Thymus (tissue), 11 donors: ENCODE measurements around the gene ZNF688. TPM values are rescaled to one million over a fixed set of nuclear protein-coding genes. Genes with fewer than 3 reads are reported as not detected.
A peak's percentile ranks its signal among the peaks of the same experiment; 100 is the strongest.

Source experiments
- DNase-seq, 9 donors: peaks; one replicate each; pipeline ENCODE4 v3.0.0-alpha.2; 2013; ENCODE audit warnings: low spot score in 9 of 9, low read depth in 6 of 9, missing footprints in 1 of 9
- H3K27ac ChIP-seq, 2 donors: one replicate each; pipeline ENCODE4 v1.5.1; 2013; ENCODE audit warnings: control low read depth in 1 of 2, low read depth in 1 of 2, low read length in 1 of 2, mild to moderate bottlenecking in 1 of 2, moderate library complexity in 1 of 2
- H3K27me3 ChIP-seq, 2 donors: one replicate each; pipeline ENCODE4 v1.5.1; 2013; ENCODE audit warnings: low read length in 1 of 2; ENCODE audit not compliant: control insufficient read depth in 2 of 2, insufficient read depth in 1 of 2
- H3K36me3 ChIP-seq, 2 donors: one replicate each; pipeline ENCODE4 v1.5.1; 2013; ENCODE audit warnings: low read length in 1 of 2, mild to moderate bottlenecking in 1 of 2, moderate library complexity in 1 of 2; ENCODE audit not compliant: control insufficient read depth in 2 of 2, insufficient read depth in 2 of 2
- H3K4me1 ChIP-seq, 2 donors: one replicate each; pipeline ENCODE4 v1.5.1; 2013; ENCODE audit warnings: low read length in 2 of 2; ENCODE audit not compliant: control insufficient read depth in 2 of 2, insufficient read depth in 2 of 2
- H3K4me3 ChIP-seq, 2 donors: one replicate each; pipeline ENCODE4 v1.5.1; 2013; ENCODE audit warnings: low read length in 2 of 2, control low read depth in 1 of 2, mild to moderate bottlenecking in 1 of 2
- H3K9me3 ChIP-seq, 2 donors: one replicate each; pipeline ENCODE4 v1.5.1; 2013; ENCODE audit warnings: low read length in 1 of 2, mild to moderate bottlenecking in 1 of 2; ENCODE audit not compliant: control insufficient read depth in 2 of 2, insufficient read depth in 1 of 2
- WGBS: extraction: QIAGEN DNeasy Blood & Tissue Kit; methylation state at CpG from one replicate; pipeline ENCODE4 v1.1.7; 2013; 5-methylcytosine and 5-hydroxymethylcytosine counted together
- polyA plus RNA-seq: library from polyadenylated mRNA; stranded (reverse); fragments of 200-250 nt; gene quantifications from one replicate; pipeline ENCODE4 v1.2.3, GENCODE V29; 2013
- total RNA-seq: library from RNA; stranded (reverse); fragments of 120-200 nt; gene quantifications from one replicate; pipeline ENCODE4 v1.2.4, GENCODE V29; 2013
- donor health status: healthy.

The ZNF688 gene
- total and polyA plus RNA-seq, 2 donors, result 17.5 to 38.1 TPM

DNA sequence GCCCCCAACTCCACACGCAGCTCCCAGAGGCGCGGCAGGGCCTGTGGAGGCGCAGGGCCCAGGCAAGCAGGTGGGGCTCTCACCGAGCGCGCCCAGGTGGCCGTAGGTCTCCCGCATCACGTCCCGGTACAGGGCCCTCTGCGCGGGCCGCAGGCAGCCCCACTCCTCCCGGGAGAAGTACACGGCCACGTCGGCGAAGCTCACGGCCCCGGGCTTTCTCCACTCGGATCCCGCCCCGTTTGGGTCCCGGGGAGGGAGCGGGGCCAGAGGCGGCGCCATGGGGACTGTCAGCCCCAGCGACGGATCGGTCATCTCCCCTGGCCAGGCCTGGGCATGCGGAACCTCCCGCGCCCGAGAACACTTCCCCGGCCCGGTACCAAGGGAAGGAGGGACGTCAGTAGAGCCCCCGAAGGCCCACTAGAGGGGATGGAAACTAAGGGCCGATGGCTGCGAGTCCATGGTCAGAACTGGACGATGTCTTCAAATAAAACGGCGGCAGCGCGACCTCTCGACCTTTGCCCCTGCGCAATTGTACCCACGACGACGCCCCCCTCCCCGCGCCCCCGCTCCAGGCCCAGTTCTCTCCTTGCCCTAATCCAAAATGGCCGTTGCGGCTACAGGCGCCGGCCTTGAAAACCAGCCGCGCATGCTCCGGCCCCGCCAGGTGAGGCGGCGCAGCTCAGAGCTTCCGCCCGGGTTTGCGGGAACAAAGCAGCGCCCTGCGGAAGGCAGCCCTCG is 37.0 kb downstream of the ZNF688 start, which contains the start of gene ZNF747:
ZNF747 (minus strand) TSS at position 491 of the 738 bp plus-strand sequence; CDS start at position 312, 179 bp downstream.
- WGBS, result under 1% methylated on average over 70 of the region's 70 CpGs
- Histone ChIP-seq H3K36me3 (peaks cover 19 to 21% of the 10 kb centered on the region in 2 donors), H3K27ac (peak within 1 kb of the TSS; percentile 95 to 99), H3K27me3 (no peaks in the 10 kb centered on the region), H3K9me3 (peaks cover 0 to 7% of the 10 kb centered on the region in 2 donors), H3K4me3 (peak within 1 kb of the TSS; percentile 90 to 96), H3K4me1 (peaks cover 12 to 31% of the 10 kb centered on the region in 2 donors)
- DNase-seq, result peak; percentile 88 to 98 (median 94)

DNA sequence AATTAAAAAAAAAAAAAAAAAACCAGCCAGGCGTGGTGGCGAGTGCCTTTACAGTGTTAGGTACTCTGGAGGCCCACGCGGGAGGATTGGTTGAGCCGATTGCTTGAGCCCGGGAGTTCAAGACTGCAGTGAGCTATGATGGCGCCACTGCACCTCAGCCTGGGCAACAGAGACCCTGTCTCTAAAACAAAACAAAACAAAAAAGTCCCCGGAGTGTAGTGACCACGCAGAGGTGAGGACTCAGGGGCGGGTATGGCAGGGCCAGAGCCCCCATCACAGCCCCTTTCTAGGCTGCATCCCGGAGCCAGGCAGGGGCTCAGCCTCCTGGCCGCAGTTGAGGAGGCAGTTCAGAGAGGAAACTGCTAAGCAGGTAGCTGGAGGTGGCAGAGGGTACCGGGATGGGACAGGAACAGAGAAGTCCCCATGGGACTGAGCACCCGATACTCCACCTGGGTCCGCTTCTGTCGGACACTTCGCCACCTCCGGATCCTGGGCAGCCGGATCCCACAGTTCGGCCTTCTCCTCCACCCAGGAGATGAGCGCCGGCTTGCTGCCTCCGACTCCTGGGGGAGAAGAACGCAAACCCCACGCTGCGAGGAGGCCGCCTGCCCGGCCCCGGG is 37.7 kb downstream of the ZNF688 start:
- H3K36me3 ChIP-seq, result peaks cover 15 to 18% of the 10 kb centered on the region in 2 donors
- H3K4me1 ChIP-seq, result peaks cover 12 to 34% of the 10 kb centered on the region in 2 donors
- peaks cover 0 to 7% of the 10 kb centered on the region in 2 donors for H3K9me3 ChIP-seq
- H3K27me3 ChIP-seq, result no peaks in the 10 kb centered on the region
- WGBS, result 29% methylated on average over 29 of the region's 29 CpGs
- peak in 2 of 9 donors; percentile 30 to 46 for DNase-seq
- peak overlapping the region; percentile 90 to 96 for H3K4me3 ChIP-seq
- H3K27ac ChIP-seq, result peak overlapping the region; percentile 92 to 99

DNA sequence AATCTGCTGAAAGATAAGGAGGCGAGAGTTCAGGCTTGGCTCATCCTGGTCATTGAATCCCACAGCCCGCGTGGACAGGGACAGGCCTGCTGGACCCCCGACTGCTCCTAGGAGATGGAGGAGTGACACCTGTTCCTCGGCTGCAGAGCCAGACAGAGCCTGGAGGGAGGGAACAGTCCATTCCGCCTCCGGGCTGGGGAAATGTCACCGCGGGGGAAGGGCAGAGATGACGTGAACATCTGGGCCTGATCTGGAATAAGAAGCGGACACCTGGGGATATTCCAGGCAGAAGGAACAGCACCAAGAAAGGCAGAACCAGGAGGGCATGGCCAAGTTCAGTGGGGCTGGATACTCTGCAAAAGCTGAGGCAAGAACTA is 38.4 kb downstream of the ZNF688 start:
- WGBS, result 95% methylated on average over 11 of the region's 11 CpGs
- H3K27ac ChIP-seq, result no peak overlapping the region
- no peak for DNase-seq

DNA sequence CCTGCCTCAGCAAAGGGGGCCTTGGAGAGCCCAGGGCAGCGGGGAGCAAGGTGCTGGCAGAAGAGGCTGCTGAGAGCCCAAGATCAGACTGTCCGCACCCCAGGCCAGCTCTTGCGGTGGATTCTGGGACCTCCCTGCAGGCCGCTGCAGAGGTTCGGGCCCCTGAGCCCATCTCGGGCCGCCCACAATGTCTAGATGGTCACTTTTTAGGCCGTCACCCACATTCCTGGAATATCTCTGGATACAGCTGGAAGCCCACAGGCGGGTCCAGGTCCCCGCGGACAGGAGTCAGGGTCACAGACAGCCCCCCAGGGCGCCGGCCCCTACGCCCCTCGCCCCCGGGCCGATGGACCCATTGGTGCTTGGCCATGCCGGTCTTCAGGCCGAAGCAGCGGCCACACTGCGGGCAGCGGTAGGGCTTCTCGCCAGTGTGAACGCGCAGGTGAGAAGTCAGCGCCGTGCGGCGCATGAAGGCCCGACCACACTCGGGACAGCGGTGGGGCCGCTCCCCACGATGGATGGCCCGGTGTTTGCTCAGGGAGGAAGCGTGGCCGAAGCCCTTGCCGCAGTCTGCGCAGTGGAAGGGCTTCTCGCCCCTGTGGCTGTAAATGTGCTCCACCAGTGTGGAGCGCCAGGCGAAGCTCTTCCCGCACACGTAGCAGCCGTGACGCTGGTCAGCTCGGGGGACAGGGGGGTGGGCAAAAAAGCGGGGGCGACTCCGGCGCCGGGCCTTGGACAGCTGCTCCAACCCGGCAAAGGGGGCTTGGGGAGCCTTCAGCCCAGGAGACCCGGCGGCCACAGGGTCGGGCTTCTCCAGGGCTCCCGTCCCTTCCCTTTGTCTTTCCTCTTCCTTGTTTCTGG is 39.0 kb downstream of the ZNF688 start:
- Histone ChIP-seq H3K9me3 (peaks cover 0 to 7% of the 10 kb centered on the region in 2 donors), H3K4me3 (no peak overlapping the region), H3K27me3 (no peaks in the 10 kb centered on the region), H3K27ac (no peak overlapping the region), H3K36me3 (peaks cover 15 to 16% of the 10 kb centered on the region in 2 donors), H3K4me1 (peaks cover 15 to 47% of the 10 kb centered on the region in 2 donors)
- 99% methylated on average over 57 of the region's 57 CpGs for WGBS
- no peak for DNase-seq

More for the DNA sequence above, 38.4 kb downstream of the ZNF688 start:
- peaks cover 0 to 7% of the 10 kb centered on the region in 2 donors for H3K9me3 ChIP-seq
- H3K4me3 ChIP-seq, result no peak overlapping the region
- H3K27me3 ChIP-seq, result no peaks in the 10 kb centered on the region
- H3K36me3 ChIP-seq, result peaks cover 15 to 18% of the 10 kb centered on the region in 2 donors
- peaks cover 12 to 41% of the 10 kb centered on the region in 2 donors for H3K4me1 ChIP-seq

DNA sequence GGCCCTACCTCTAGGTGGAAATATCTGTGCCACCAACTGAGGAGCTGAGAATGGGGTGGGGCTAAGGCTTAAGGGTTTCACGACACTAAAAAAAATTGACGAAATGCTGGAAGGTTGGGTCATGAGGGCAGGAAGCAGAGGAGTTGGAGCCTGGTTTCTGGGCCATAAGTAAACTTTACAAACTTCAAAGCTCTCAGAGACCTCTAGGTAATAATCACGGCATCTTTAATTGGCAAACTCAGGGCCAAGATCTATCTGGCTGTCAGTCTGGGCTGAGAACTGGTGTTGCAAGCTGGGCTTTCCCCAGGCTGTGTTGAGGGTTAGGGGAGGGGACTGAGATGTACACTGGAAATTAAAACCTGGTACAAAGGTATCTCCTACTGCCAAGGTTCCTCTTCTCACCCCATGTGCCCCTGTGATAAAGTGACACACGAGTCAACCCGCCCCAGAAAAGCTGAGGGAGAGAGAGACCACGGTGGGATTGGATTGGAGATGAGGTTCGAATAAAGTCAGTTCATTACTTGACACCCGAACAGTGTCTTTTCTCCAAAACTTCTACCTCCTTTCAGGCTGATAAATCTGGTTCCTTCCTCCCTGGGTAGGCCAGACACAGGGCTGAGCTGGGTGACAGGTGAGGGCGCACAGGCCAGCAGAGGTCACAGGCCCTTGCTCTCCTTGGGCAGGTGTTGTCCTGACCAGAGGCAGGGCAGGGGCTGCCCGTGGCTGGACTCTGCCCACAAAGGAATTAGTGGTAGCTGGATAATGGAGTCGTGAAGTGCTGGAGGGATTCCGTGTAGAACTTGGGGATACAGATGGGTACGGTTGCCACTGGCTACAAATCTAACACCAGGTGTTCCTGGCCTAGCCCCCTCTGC is 41.1 kb downstream of the ZNF688 start:
- 95% methylated on average over 13 of the region's 13 CpGs for WGBS

DNA sequence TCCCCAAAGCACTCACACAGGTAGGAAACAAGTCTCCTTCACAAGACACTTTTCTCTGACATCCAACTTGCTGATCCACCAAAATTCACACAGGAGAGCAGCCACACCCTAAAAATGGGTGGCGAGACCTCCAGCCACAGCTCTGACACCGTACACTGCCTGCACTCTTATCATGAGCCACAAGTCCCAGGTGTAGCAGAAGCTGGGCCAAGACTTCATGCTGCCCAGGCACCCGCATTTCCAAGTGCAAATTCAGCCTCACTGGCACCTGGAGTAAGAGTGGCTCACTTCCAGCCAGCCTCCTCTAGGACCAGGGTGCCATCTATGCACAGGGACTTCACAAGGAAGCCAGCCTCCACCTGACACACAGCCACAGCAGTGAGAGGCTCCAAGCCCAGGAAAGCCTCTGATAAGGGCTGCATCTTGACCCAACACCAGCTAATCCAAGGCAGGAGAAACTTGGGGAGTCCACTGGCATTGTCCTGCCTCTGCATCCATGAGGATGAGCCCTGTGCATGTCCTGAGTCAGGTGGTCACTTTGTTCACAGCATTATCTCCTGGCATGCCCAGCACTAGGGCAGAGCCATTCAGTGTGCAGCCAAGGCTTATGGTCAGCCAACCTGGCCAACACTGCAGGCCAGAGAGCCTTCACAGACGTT is 42.6 kb downstream of the ZNF688 start:
- no peak overlapping the region for H3K4me3 ChIP-seq
- no peak overlapping the region for H3K27ac ChIP-seq
- peaks cover 12 to 37% of the 10 kb centered on the region in 2 donors for H3K4me1 ChIP-seq
- DNase-seq, result no peak
- peaks cover 15 to 20% of the 10 kb centered on the region in 2 donors for H3K36me3 ChIP-seq
- no peaks in the 10 kb centered on the region for H3K9me3 ChIP-seq
- WGBS, result 93% methylated on average over 4 of the region's 4 CpGs
- peaks cover 6 to 16% of the 10 kb centered on the region in 2 donors for H3K27me3 ChIP-seq

More for the DNA sequence above, 41.1 kb downstream of the ZNF688 start:
- Histone ChIP-seq H3K36me3 (peaks cover 15 to 16% of the 10 kb centered on the region in 2 donors), H3K4me1 (peaks cover 13 to 43% of the 10 kb centered on the region in 2 donors), H3K27ac (no peak overlapping the region), H3K9me3 (peaks cover 0 to 7% of the 10 kb centered on the region in 2 donors), H3K4me3 (no peak overlapping the region), H3K27me3 (peaks cover 6 to 16% of the 10 kb centered on the region in 2 donors)
- DNase-seq, result no peak

DNA sequence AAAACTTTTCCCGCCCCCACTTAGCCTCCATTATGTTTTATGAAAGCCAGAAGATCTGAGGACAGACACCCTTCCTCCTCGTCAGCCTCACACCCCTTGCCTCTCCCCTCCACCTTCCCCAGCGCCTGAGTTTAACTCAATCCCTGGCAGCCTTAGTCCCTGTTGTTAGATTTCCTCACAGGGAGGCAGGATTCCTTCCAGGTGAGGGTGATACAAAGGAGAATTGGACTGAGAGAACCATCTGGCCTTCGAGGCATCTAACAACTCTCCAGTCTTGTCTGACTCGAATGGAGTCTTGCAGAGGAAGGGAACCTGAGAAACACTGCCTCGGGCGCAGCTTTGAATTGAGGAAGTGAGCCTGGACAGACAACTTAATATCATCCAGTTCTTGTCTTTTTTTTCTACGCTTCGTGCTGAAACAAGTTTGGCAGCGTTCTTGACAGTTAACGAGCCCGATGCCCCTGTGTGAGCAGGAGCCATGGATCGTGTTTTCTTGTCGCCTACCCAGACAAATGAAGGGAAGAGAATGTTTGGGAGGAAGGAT is 43.8 kb downstream of the ZNF688 start:
- peaks cover 17 to 21% of the 10 kb centered on the region in 2 donors for H3K36me3 ChIP-seq
- H3K27ac ChIP-seq, result peak overlapping the region; percentile 78 to 93
- H3K27me3 ChIP-seq, result peaks cover 6 to 16% of the 10 kb centered on the region in 2 donors
- 5% methylated on average over 14 of the region's 14 CpGs for WGBS
- no peaks in the 10 kb centered on the region for H3K9me3 ChIP-seq
- peak overlapping the region; percentile 61 to 76 for H3K4me3 ChIP-seq
- DNase-seq, result peak in 4 of 9 donors; percentile 23 to 65 (median 29)
- peaks cover 5 to 26% of the 10 kb centered on the region in 2 donors for H3K4me1 ChIP-seq
